Sigmoid colon (tissue), 7 donors: ENCODE measurements around the gene CRYBG3. TPM values are rescaled to one million over a fixed set of nuclear protein-coding genes. Genes with fewer than 3 reads are reported as not detected.
A peak's percentile ranks its signal among the peaks of the same experiment; 100 is the strongest.

Experiments used
- DNase-seq: peaks from one replicate; pipeline ENCODE4 v3.0.0-alpha.2; 2019
- H3K27ac ChIP-seq, 4 donors: fragments of 200-600 bp; sonication (generic); one replicate each; pipeline ENCODE4 v1.5.1; 2016 to 2019; ENCODE audit warnings: mild to moderate bottlenecking in 1 of 4
- H3K27me3 ChIP-seq, 3 donors: fragments of 200-600 bp; sonication (generic); one replicate each; pipeline ENCODE4 v1.5.1; 2019; ENCODE audit warnings: mild to moderate bottlenecking in 1 of 3
- H3K36me3 ChIP-seq, 4 donors: fragments of 200-600 bp; sonication (generic); one replicate each; pipeline ENCODE4 v1.5.1; 2016 to 2019
- H3K4me1 ChIP-seq, 4 donors: fragments of 200-600 bp; sonication (generic); one replicate each; pipeline ENCODE4 v1.5.1; 2017 to 2019
- H3K4me3 ChIP-seq, 4 donors: fragments of 200-600 bp; sonication (generic); one replicate each; pipeline ENCODE4 v1.5.1; 2017 to 2019; ENCODE audit warnings: mild to moderate bottlenecking in 2 of 4, moderate library complexity in 1 of 4
- H3K9me3 ChIP-seq, 4 donors: fragments of 200-600 bp in 3 of 4; sonication (generic) in 3 of 4; one replicate each; pipeline versions ENCODE4 v1.5.1 to v1.6.1; 2013 to 2019
- CTCF ChIP-seq, 4 experiments: fragments of 450-650 bp in 3 of 4; fragments of 200-600 bp in 1 of 4; IDR thresholded peaks; one replicate each; pipeline ENCODE4 v1.5.1; 2016 to 2019; ENCODE audit warnings: antibody characterized with exemption in 4 of 4, mild to moderate bottlenecking in 3 of 4, moderate library complexity in 2 of 4
- EP300 ChIP-seq, 4 donors: sonication (generic); formaldehyde crosslinking; IDR thresholded peaks; one replicate each; pipeline ENCODE4 v1.6.1; 2017; ENCODE audit warnings: antibody characterized with exemption in 4 of 4
- POLR2A ChIP-seq, 2 donors: fragments of 450-650 bp; IDR thresholded peaks; one replicate each; pipeline ENCODE4 v1.6.1; 2016; ENCODE audit warnings: antibody characterized with exemption in 2 of 2, mild to moderate bottlenecking in 2 of 2, moderate library complexity in 2 of 2
- POLR2AphosphoS5 ChIP-seq, 4 donors: sonication (generic); formaldehyde crosslinking; IDR thresholded peaks; one replicate each; pipeline ENCODE4 v1.6.1; 2017; ENCODE audit warnings: antibody characterized with exemption in 4 of 4
- WGBS, 2 donors: extraction: QIAGEN DNeasy Blood & Tissue Kit; methylation state at CpG; one replicate each; pipeline ENCODE4 v1.1.7; 2013; 5-methylcytosine and 5-hydroxymethylcytosine counted together
- intact Hi-C: fragments of 100-400 bp; cut with DNase I; formaldehyde crosslinking; loops from one replicate; pipeline ENCODE4 v1.15.1; 2023
- polyA plus RNA-seq, 3 donors: library from polyadenylated mRNA; stranded (reverse); fragments of 200-250 nt; gene quantifications; one replicate each; pipeline ENCODE4 v1.2.3, GENCODE V29; 2013
- total RNA-seq, 4 donors: library from RNA; depleted of rRNA; stranded (reverse); fragments of >200 nt; gene quantifications; one replicate each; pipeline ENCODE4 v1.1.0, GENCODE V29; 2016
- donor health status: healthy with polysubstance abuse.
- donor health status: Bipolar disorder and iron deficiency.
- donor health status: healthy.

CRYBG3 gene
- total and polyA plus RNA-seq, 7 donors, result 3.0 to 60.2 (median 37.8) TPM

GRCh38 chr3:97957617-97958311, 136.0 kb downstream of the CRYBG3 start:
- Histone ChIP-seq H3K4me3 (no peak overlapping the region), H3K4me1 (peaks cover 0 to 14% (median 13%) of the 10 kb centered on the region in 4 donors), H3K27ac (peak overlapping the region in 2 of 4 donors; percentile 42 to 52), H3K36me3 (peaks cover 0 to 37% (median 11%) of the 10 kb centered on the region in 4 donors), H3K27me3 (no peaks in the 10 kb centered on the region), H3K9me3 (no peaks in the 10 kb centered on the region)
- WGBS, 2 donors, result 77% methylated on average over 8 of the region's 8 CpGs
- TF ChIP-seq EP300 (IDR thresholded peaks at IDR 0.05) (no peak), POLR2AphosphoS5 (IDR thresholded peaks at IDR 0.05) (peak; percentile 17 to 36 (median 30))
- peak; percentile 83 for DNase-seq
- intact Hi-C loops, result loop anchor here (5.0 kb wide), 1 partner anchor 65 kb away; no protein-coding TSS in a partner anchor

- no peak for DNase-seq
- Histone ChIP-seq H3K36me3 (peaks cover 0 to 31% (median 9%) of the 10 kb centered on the region in 4 donors), H3K27ac (peak overlapping the region in 2 of 4 donors; percentile 6 to 42)
These were observed 136.6 kb downstream of the CRYBG3 start for GRCh38 chr3:97958396-97958795.

GRCh38 chr3:97958796-97959195, 137.0 kb downstream of the CRYBG3 start:
- Histone ChIP-seq H3K9me3 (no peaks in the 10 kb centered on the region), H3K36me3 (peaks cover 0 to 27% (median 6%) of the 10 kb centered on the region in 4 donors), H3K4me1 (peaks cover 0 to 17% (median 14%) of the 10 kb centered on the region in 4 donors), H3K4me3 (no peak overlapping the region), H3K27me3 (no peaks in the 10 kb centered on the region), H3K27ac (peak overlapping the region in 1 of 4 donors; percentile 6)
- TF ChIP-seq POLR2AphosphoS5 (IDR thresholded peaks at IDR 0.05) (no peak), EP300 (IDR thresholded peaks at IDR 0.05) (no peak), CTCF (IDR thresholded peaks at IDR 0.05) (no peak), POLR2A (IDR thresholded peaks at IDR 0.05) (no peak)
- intact Hi-C loops, result loop anchor here (5.0 kb wide), 1 partner anchor 64 kb away; no protein-coding TSS in a partner anchor
- DNase-seq, result no peak
- 92 to 97% methylated on average over 9 of the region's 9 CpGs for WGBS, 2 donors

More at GRCh38 chr3:97958396-97958795, 136.6 kb downstream of the CRYBG3 start:
- no peaks in the 10 kb centered on the region for H3K9me3 ChIP-seq
- TF ChIP-seq POLR2A (IDR thresholded peaks at IDR 0.05) (no peak), POLR2AphosphoS5 (IDR thresholded peaks at IDR 0.05) (no peak), CTCF (IDR thresholded peaks at IDR 0.05) (no peak), EP300 (IDR thresholded peaks at IDR 0.05) (no peak)
- no peaks in the 10 kb centered on the region for H3K27me3 ChIP-seq
- 88 to 94% methylated on average over 2 of the region's 2 CpGs for WGBS, 2 donors
- no peak overlapping the region for H3K4me3 ChIP-seq
- intact Hi-C loops, result loop anchor here (5.0 kb wide), 1 partner anchor 64 kb away; no protein-coding TSS in a partner anchor
- peaks cover 0 to 14% (median 13%) of the 10 kb centered on the region in 4 donors for H3K4me1 ChIP-seq

- Histone ChIP-seq H3K4me3 (no peak overlapping the region), H3K27ac (no peak overlapping the region), H3K27me3 (no peaks in the 10 kb centered on the region), H3K9me3 (no peaks in the 10 kb centered on the region), H3K36me3 (peaks cover 0 to 18% (median 0%) of the 10 kb centered on the region in 4 donors), H3K4me1 (peaks cover 0 to 21% (median 14%) of the 10 kb centered on the region in 4 donors)
- intact Hi-C loops, result loop anchor here (5.0 kb wide), 1 partner anchor 62 kb away; no protein-coding TSS in a partner anchor
- TF ChIP-seq EP300 (IDR thresholded peaks at IDR 0.05) (no peak), POLR2AphosphoS5 (IDR thresholded peaks at IDR 0.05) (no peak)
- DNase-seq, result no peak
- 90 to 92% methylated on average over 5 of the region's 5 CpGs for WGBS, 2 donors
These were observed 138.1 kb downstream of the CRYBG3 start for GRCh38 chr3:97959872-97960271.

GRCh38 chr3:97960551-97960950, 138.7 kb downstream of the CRYBG3 start:
- intact Hi-C loops, result no loop called here
- Histone ChIP-seq H3K9me3 (no peaks in the 10 kb centered on the region), H3K36me3 (peaks cover 0 to 12% (median 0%) of the 10 kb centered on the region in 4 donors), H3K27me3 (no peaks in the 10 kb centered on the region), H3K4me1 (peaks cover 0 to 24% (median 17%) of the 10 kb centered on the region in 4 donors), H3K27ac (no peak overlapping the region), H3K4me3 (no peak overlapping the region)
- TF ChIP-seq POLR2A (IDR thresholded peaks at IDR 0.05), result no peak
- TF ChIP-seq CTCF (IDR thresholded peaks at IDR 0.05), result no peak
- no peak for TF ChIP-seq POLR2AphosphoS5 (IDR thresholded peaks at IDR 0.05)
- no peak for TF ChIP-seq EP300 (IDR thresholded peaks at IDR 0.05)
- 84 to 91% methylated on average over 5 of the region's 5 CpGs for WGBS, 2 donors
- no peak for DNase-seq
